Hematopoietic multipotent progenitor cell treated with erythropoietin and hydrocortisone succinate and interleukin-3 and kit ligand, for 17 days (in vitro differentiated cells): ENCODE measurements around the gene RPL34.

Experiments used
- DNase-seq: peaks from one replicate; pipeline ENCODE4 v3.0.0-alpha.2; 2015; ENCODE audit warnings: low spot score

The RPL34 gene

GRCh38 chr4:108624263-108625056 lies 4.1 kb downstream of the RPL34 start:
- DNase-seq = no peak

GRCh38 chr4:108626056-108626455 lies 5.7 kb downstream of the RPL34 start:
- DNase-seq = no peak

- no peak for DNase-seq
These were observed 8.0 kb downstream of the RPL34 start for GRCh38 chr4:108628411-108628810.

- DNase-seq = no peak
These were observed 14.8 kb downstream of the RPL34 start for GRCh38 chr4:108635070-108635655.

GRCh38 chr4:108636246-108636645 lies 15.9 kb downstream of the RPL34 start:
- no peak for DNase-seq

- DNase-seq = no peak
These were observed 17.5 kb downstream of the RPL34 start for GRCh38 chr4:108637856-108638255.

- DNase-seq = no peak
These were observed 23.9 kb downstream of the RPL34 start for GRCh38 chr4:108644237-108644636.

- DNase-seq = no peak
These were observed 26.3 kb downstream of the RPL34 start for GRCh38 chr4:108646706-108647105.

- DNase-seq = no peak
These were observed 29.5 kb downstream of the RPL34 start for GRCh38 chr4:108649863-108650211.

- peak; percentile 97 for DNase-seq
These were observed 30.0 kb downstream of the RPL34 start, which contains the start of gene OSTC for GRCh38 chr4:108650212-108651013. Gene OSTC (plus strand): TSS chr4:108650599. CDS start chr4:108650656, 57 bp downstream.

- peak; percentile 35 for DNase-seq
These were observed 30.8 kb downstream of the RPL34 start for GRCh38 chr4:108651014-108651791.

GRCh38 chr4:108662629-108663028 lies 42.3 kb downstream of the RPL34 start:
- DNase-seq = no peak

- no peak for DNase-seq
These were observed 54.1 kb downstream of the RPL34 start for GRCh38 chr4:108674356-108674977.
